B cell (primary cell): ENCODE data around the gene GFOD1. TPM values are rescaled to one million over a fixed set of nuclear protein-coding genes. Genes with fewer than 3 reads are reported as not detected.

Experiments
- ATAC-seq: fragments of 200-7000 bp; cut with Tn5 transposase; one replicate; pipeline ENCODE4 v1.10.0; 2021; ENCODE audit warnings: low read depth, mild to moderate bottlenecking, moderate number of reproducible peaks, moderate library complexity
- CTCF ChIA-PET: fragments of 350-600 bp; sonication (Branson Sonifier 250); formaldehyde crosslinking; loops from one replicate; lab custom pipeline; 2021; ENCODE audit warnings: antibody characterized with exemption, inconsistent platforms; lab: Charles Lee
- POLR2A ChIA-PET: fragments of 350-600 bp; sonication (Branson Sonifier 250); formaldehyde crosslinking; loops from one replicate; lab custom pipeline; 2021; ENCODE audit warnings: antibody characterized with exemption; lab: Charles Lee
- DNase-seq: peaks from one replicate; pipeline ENCODE4 v3.0.0; 2013
- H2AFZ ChIP-seq: 2 replicates; pipeline ENCODE4 v1.6.1; 2012; ENCODE audit warnings: mild to moderate bottlenecking, low read depth, low read length; ENCODE audit not compliant: insufficient read depth, poor library complexity, severe bottlenecking
- H3K27ac ChIP-seq, 2 donors: 1 replicate in 1 of 2; 2 replicates in 1 of 2; pipeline ENCODE4 v1.5.1; 2012 to 2013; ENCODE audit warnings: low read length in 2 of 2, mild to moderate bottlenecking in 2 of 2, moderate library complexity in 1 of 2
- H3K27me3 ChIP-seq, 4 experiments: fragments of 200-600 bp in 1 of 4; sonication (generic) in 1 of 4; replicated peaks in 1 of 4; 1 replicate in 2 of 4; 2 replicates in 2 of 4; pipeline versions ENCODE4 v1.6.1 to v1.7.0; 2013 to 2016; ENCODE audit warnings: low read length in 3 of 4, mild to moderate bottlenecking in 2 of 4, mixed read lengths in 1 of 4, moderate library complexity in 1 of 4; ENCODE audit not compliant: insufficient read depth in 4 of 4, control insufficient read depth in 3 of 4; ENCODE audit errors: control extremely low read depth in 1 of 4
- H3K36me3 ChIP-seq, 2 experiments: replicated peaks in 1 of 2; 1 replicate in 1 of 2; 2 replicates in 1 of 2; pipeline versions ENCODE4 v1.6.1 to v1.7.1; 2013; ENCODE audit warnings: low read length in 1 of 2; ENCODE audit not compliant: insufficient read depth in 2 of 2, control insufficient read depth in 1 of 2; ENCODE audit errors: control extremely low read depth in 1 of 2, extremely low read depth in 1 of 2
- H3K4me1 ChIP-seq, 2 donors: fragments of 200-600 bp in 1 of 2; sonication (generic) in 1 of 2; 1 replicate in 1 of 2; 2 replicates in 1 of 2; pipeline versions ENCODE4 v1.5.1 to v1.6.1; 2013 to 2017; ENCODE audit warnings: low read length in 2 of 2; ENCODE audit not compliant: control insufficient read depth in 2 of 2, insufficient read depth in 2 of 2
- H3K4me2 ChIP-seq: replicated peaks from 2 replicates; pipeline ENCODE3; 2012; ENCODE audit warnings: mild to moderate bottlenecking, low read depth, low read length; ENCODE audit not compliant: poor library complexity, severe bottlenecking
- H3K4me3 ChIP-seq, 5 experiments: fragments of 200-600 bp in 1 of 5; sonication (generic) in 1 of 5; 1 replicate in 3 of 5; 2 replicates in 2 of 5; pipeline versions ENCODE4 v1.5.1 to v1.7.0; 2011 to 2016; ENCODE audit warnings: low read length in 4 of 5, mild to moderate bottlenecking in 4 of 5, low read depth in 2 of 5, control low read depth in 1 of 5, moderate library complexity in 1 of 5; ENCODE audit not compliant: insufficient read depth in 1 of 5; ENCODE audit errors: control extremely low read depth in 1 of 5, extremely low read depth in 1 of 5
- H3K79me2 ChIP-seq: fragments of 200-600 bp; sonication (generic); one replicate; pipeline ENCODE4 v1.6.0; 2016; ENCODE audit warnings: low read length; ENCODE audit not compliant: control insufficient read depth, insufficient read depth
- H3K9ac ChIP-seq: fragments of 200-600 bp; sonication (generic); 2 replicates; pipeline ENCODE4 v1.6.1; 2017; ENCODE audit warnings: mild to moderate bottlenecking, low read length, moderate library complexity
- H3K9me3 ChIP-seq, 3 donors: one replicate each; pipeline versions ENCODE4 v1.6.1 to v1.7.1; 2013; ENCODE audit warnings: low read length in 2 of 3; ENCODE audit not compliant: control insufficient read depth in 2 of 3, insufficient read depth in 1 of 3; ENCODE audit errors: control extremely low read depth in 1 of 3
- H4K20me1 ChIP-seq: 2 replicates; pipeline ENCODE4 v1.6.0; 2012; ENCODE audit warnings: mild to moderate bottlenecking, low read length; ENCODE audit not compliant: insufficient read depth, control insufficient read depth, poor library complexity, severe bottlenecking
- H3K27ac Mint-ChIP-seq: one replicate; pipeline ENCODE4 v1.8.0; 2021; ENCODE audit warnings: mixed read lengths
- H3K27me3 Mint-ChIP-seq: one replicate; pipeline ENCODE4 v1.8.0; 2021; ENCODE audit warnings: mixed read lengths
- H3K4me1 Mint-ChIP-seq: one replicate; pipeline ENCODE4 v1.8.0; 2021; ENCODE audit warnings: mixed read lengths
- H3K4me3 Mint-ChIP-seq: one replicate; pipeline ENCODE4 v1.8.0; 2021; ENCODE audit warnings: mixed read lengths
- H3K9me3 Mint-ChIP-seq: one replicate; pipeline ENCODE4 v1.8.0; 2022; ENCODE audit warnings: mixed read lengths; ENCODE audit not compliant: insufficient read depth
- EZH2 ChIP-seq: IDR thresholded peaks from 2 replicates; pipeline ENCODE4 v1.6.1; 2012; ENCODE audit warnings: borderline replicate concordance, low read depth, mild to moderate bottlenecking, moderate library complexity, low read length; ENCODE audit not compliant: insufficient read depth, poor library complexity, severe bottlenecking
- WGBS: methylation state at CpG from one replicate; pipeline ENCODE4 v1.1.5; 2013; ENCODE audit warnings: missing lambda C conversion rate; ENCODE audit not compliant: insufficient coverage; 5-methylcytosine and 5-hydroxymethylcytosine counted together
- intact Hi-C: fragments of 100-400 bp; cut with micrococcal nuclease; formaldehyde crosslinking; loops from one replicate; pipeline ENCODE4 v1.10.0; 2022
- polyA plus RNA-seq: library from polyadenylated mRNA; depleted of rRNA; stranded (reverse); fragments of >200 nt; gene quantifications from 2 replicates; pipeline ENCODE4 v1.2.3, GENCODE V29; 2012
- total RNA-seq, 2 donors: library from RNA; stranded (reverse); fragments of 120-200 nt in 1 of 2; gene quantifications; 1 replicate in 1 of 2; 2 replicates in 1 of 2; pipeline versions ENCODE4 v1.2.3 to v1.2.4, GENCODE V29; 2013 to 2022
- TF ChIP-seq, protein P1 (sequence below): fragments of 200-600 bp; IDR thresholded peaks from one replicate; pipeline ENCODE4 v1.8.0; 2022; ENCODE audit warnings: antibody characterized with exemption, mild to moderate bottlenecking

The GFOD1 gene
- total and polyA plus RNA-seq, 2 donors (not counting 1 experiment from before 2014, with no cell fraction given), result 8.3 to 42.4 TPM

DNA sequence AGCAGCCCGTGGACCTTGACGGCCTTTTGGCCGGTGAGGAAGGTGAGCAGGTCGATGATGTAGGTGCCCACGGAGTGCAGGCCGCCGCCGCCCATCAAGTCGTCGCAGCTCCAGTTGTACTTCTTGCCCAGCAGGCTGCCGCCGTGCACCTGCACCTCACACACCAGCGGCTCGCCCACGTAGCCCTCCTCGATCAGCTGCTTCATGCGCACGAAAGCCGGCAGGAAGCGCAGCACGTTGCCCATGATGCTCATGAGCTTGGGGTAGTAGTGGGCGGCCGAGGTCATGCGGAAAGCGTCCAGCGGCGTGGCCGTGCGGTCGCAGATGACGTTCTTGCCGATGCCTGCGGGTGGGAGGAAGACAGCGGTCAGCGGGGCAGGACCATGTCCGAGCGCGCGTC is 122.1 kb downstream of the GFOD1 start:
- Histone ChIP-seq H3K9ac (no peak overlapping the region), H3K4me3 (no peak overlapping the region), H3K27me3 (no peaks in the 10 kb centered on the region), H3K4me2 (no peak overlapping the region), H3K4me1 (peaks cover 35 to 46% of the 10 kb centered on the region in 2 donors), H4K20me1 (no peaks in the 10 kb centered on the region), H3K79me2 (peaks cover 24% of the 10 kb centered on the region), H3K27ac (no peak overlapping the region), H3K9me3 (no peaks in the 10 kb centered on the region), H2AFZ (no peak overlapping the region), H3K36me3 (peaks cover 0 to 7% of the 10 kb centered on the region in 2 experiments)
- Mint-ChIP-seq H3K4me1 (peaks cover 56% of the 10 kb centered on the region), H3K9me3 (no peaks in the 10 kb centered on the region), H3K4me3 (no peak overlapping the region), H3K27ac (no peak overlapping the region), H3K27me3 (no peaks in the 10 kb centered on the region)
- no peak for TF ChIP-seq EZH2
- TF ChIP-seq, protein P1, sequence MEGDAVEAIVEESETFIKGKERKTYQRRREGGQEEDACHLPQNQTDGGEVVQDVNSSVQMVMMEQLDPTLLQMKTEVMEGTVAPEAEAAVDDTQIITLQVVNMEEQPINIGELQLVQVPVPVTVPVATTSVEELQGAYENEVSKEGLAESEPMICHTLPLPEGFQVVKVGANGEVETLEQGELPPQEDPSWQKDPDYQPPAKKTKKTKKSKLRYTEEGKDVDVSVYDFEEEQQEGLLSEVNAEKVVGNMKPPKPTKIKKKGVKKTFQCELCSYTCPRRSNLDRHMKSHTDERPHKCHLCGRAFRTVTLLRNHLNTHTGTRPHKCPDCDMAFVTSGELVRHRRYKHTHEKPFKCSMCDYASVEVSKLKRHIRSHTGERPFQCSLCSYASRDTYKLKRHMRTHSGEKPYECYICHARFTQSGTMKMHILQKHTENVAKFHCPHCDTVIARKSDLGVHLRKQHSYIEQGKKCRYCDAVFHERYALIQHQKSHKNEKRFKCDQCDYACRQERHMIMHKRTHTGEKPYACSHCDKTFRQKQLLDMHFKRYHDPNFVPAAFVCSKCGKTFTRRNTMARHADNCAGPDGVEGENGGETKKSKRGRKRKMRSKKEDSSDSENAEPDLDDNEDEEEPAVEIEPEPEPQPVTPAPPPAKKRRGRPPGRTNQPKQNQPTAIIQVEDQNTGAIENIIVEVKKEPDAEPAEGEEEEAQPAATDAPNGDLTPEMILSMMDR, result no peak
- 98% methylated on average over 23 of the region's 39 CpGs for WGBS
- intact Hi-C loops, result no loop called here
- ChIA-PET CTCF (interaction anchor here (1.8 kb wide), 1 partner anchor 10 kb away, joined by 4 read pairs; no protein-coding TSS in a partner anchor), POLR2A (no interaction called here)
- no peak for ATAC-seq
- DNase-seq, result no peak

DNA sequence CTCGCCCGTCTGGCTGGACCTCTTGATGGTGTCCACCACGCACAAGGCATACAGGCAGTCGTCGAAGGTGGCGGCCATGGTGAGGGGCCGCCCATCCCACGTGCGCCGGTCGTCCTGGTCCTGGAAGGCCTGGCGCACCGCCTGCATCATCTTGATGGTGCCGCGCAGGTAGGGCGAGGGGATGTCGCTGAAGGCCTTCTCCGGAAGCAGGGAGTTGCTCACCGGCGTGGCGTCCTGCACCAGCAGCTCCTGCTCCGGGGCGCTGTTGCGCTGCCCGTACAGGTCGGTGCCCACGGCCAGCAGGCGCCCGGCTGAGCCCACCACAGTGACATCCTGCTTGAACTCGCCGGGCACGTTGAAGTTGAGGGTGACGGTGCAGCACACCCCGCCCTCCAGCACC is 122.6 kb downstream of the GFOD1 start:
- Histone ChIP-seq H3K79me2 (peaks cover 24% of the 10 kb centered on the region), H3K9me3 (no peaks in the 10 kb centered on the region), H4K20me1 (no peaks in the 10 kb centered on the region), H3K9ac (no peak overlapping the region), H2AFZ (no peak overlapping the region), H3K27ac (no peak overlapping the region), H3K4me1 (peaks cover 39 to 50% of the 10 kb centered on the region in 2 donors), H3K27me3 (no peaks in the 10 kb centered on the region), H3K4me2 (no peak overlapping the region), H3K36me3 (peaks cover 0 to 7% of the 10 kb centered on the region in 2 experiments), H3K4me3 (no peak overlapping the region)
- Mint-ChIP-seq H3K27ac (no peak overlapping the region), H3K9me3 (no peaks in the 10 kb centered on the region), H3K27me3 (no peaks in the 10 kb centered on the region), H3K4me3 (no peak overlapping the region), H3K4me1 (peaks cover 61% of the 10 kb centered on the region)
- TF ChIP-seq EZH2, result no peak
- TF ChIP-seq, protein P1, result no peak
- DNase-seq (no peak), ATAC-seq (no peak)
- POLR2A ChIA-PET, result no interaction called here
- 99% methylated on average over 34 of the region's 34 CpGs for WGBS
- intact Hi-C loops, result no loop called here
- CTCF ChIA-PET, result interaction anchor here (1.8 kb wide), 1 partner anchor 10 kb away, joined by 4 read pairs; no protein-coding TSS in a partner anchor
